Measurements from ENCODE around the gene OR8A1. TPM values are rescaled to one million over a fixed set of nuclear protein-coding genes. Genes with fewer than 3 reads are reported as not detected.

OR8A1 gene
- total RNA-seq, 2 experiments from 2014 or later = not detected

DNA sequence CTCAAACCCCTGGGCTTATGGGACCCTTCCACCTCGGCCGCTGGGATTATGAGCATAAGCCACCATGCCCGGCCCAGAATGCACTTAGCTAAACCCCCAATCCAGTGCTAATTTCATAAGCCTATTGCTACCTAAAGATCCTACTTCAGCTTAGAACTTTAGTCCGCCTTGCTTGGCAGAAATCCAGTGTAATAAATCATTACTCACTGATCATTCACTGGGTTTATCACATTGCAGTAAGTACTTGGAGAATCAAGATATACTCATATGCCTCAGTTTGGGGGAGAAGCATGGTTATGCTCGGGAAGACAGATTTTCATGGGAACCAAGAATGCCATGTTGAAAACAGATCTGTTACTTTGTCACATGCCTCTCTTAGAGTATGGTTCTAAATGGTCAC is 49.1 kb downstream of the OR8A1 start:
- DNase-seq (no peak), ATAC-seq (no peak)
- ChIA-PET POLR2A (no interaction called here), CTCF (interaction anchor here (0.7 to 2.4 kb wide), 2 partner anchors 18 to 23 kb away, joined by 3 to 7 read pairs; no protein-coding TSS in a partner anchor)
- Mint-ChIP-seq H3K36me3 (ENCODE audit: low read depth) (peaks cover 1% of the 10 kb centered on the region), H3K27ac (no peak overlapping the region), H3K27me3 (peaks cover 8% of the 10 kb centered on the region), H3K9me3 (ENCODE audit: low read depth) (no peaks in the 10 kb centered on the region), H3K4me1 (peaks cover 3% of the 10 kb centered on the region), H3K4me3 (no peak overlapping the region)
- intact Hi-C loops (cut with DNase I, micrococcal nuclease) = no loop called here

Other genes starting within 250 kb of the OR8A1 start
- not detected for gene OR8D2, start 249.8 kb upstream of the OR8A1 start, total RNA-seq
- gene OR8B2, start 185.5 kb upstream of the OR8A1 start, total RNA-seq = not detected
- gene OR8B3, start 171.0 kb upstream of the OR8A1 start, total RNA-seq = not detected
- not detected for gene OR8B4, start 145.1 kb upstream of the OR8A1 start, total RNA-seq
- gene OR8B8, start 124.3 kb upstream of the OR8A1 start, total RNA-seq = not detected
- not detected for gene OR8B12, start 26.3 kb upstream of the OR8A1 start, total RNA-seq
- gene PANX3, start 41.4 kb downstream of the OR8A1 start, total RNA-seq = not detected
- gene TBRG1, start 52.9 kb downstream of the OR8A1 start, total RNA-seq = 10 to 100 TPM; 29.6 to 40.6 TPM
- 10 to 100 TPM in 1 of 2 experiments, 1 to 10 TPM in 1; 9.4 to 12.2 TPM for gene SIAE, start 103.7 kb downstream of the OR8A1 start, total RNA-seq
- 1 to 10 TPM; 3.9 to 4.7 TPM for gene SPA17, start 103.9 kb downstream of the OR8A1 start, total RNA-seq
- gene NRGN, start 169.9 kb downstream of the OR8A1 start, total RNA-seq = 10 to 100 TPM; 13.5 to 18.1 TPM
- not detected for gene VSIG2, start 182.3 kb downstream of the OR8A1 start, total RNA-seq
- under 1 TPM; 0.39 to 0.53 TPM for gene ESAM, start 192.3 kb downstream of the OR8A1 start, total RNA-seq
- gene MSANTD2, start 230.4 kb downstream of the OR8A1 start, total RNA-seq = 1 to 10 TPM; 6.9 to 8.6 TPM

Measured in activated CD4-positive, alpha-beta T cell treated with anti-CD3 and anti-CD28 coated beads for 36 hours (primary cell).